HepG2 (cell line): Measurements from ENCODE around the gene ENTHD1. TPM values are rescaled to one million over a fixed set of nuclear protein-coding genes. Genes with fewer than 3 reads are reported as not detected.

ENCODE experiments used
- ATAC-seq: fragments of 200-7000 bp; cut with Tn5 transposase; 3 replicates; pipeline ENCODE4 v1.9.1; 2020; ENCODE audit warnings: mild to moderate bottlenecking, moderate library complexity
- BruUV-seq: library from RNA; stranded (reverse); fragments of 400-500 nt; replicated peaks from 2 replicates; lab custom pipeline; 2021; lab: Mats Ljungman, UMichigan
- CTCF ChIA-PET: fragments of 300-600 bp; formaldehyde crosslinking; extraction: SDS; loops from one replicate; lab custom pipeline; 2021; ENCODE audit warnings: low total read pairs, inconsistent platforms, low intra/inter-chr PET ratio; lab: Yijun Ruan, JAX
- POLR2A ChIA-PET: fragments of 350-600 bp; sonication (Branson Sonifier 250); formaldehyde crosslinking; loops from one replicate; lab custom pipeline; 2020; ENCODE audit warnings: antibody characterized with exemption, inconsistent platforms; lab: Yijun Ruan, JAX
- DNase-seq: peaks from one replicate; pipeline ENCODE4 v3.0.0-alpha.2; 2015; ENCODE audit warnings: low spot score
- FAIRE-seq: peaks from 3 replicates; lab custom pipeline; 2011; peaks lifted over from hg19 to GRCh38; lab: Jason Lieb, UNC
- H2AFZ ChIP-seq: one replicate; pipeline ENCODE4 v1.6.1; 2011; ENCODE audit warnings: low read length, inconsistent platforms
- H3K27ac ChIP-seq: fragments of 300-600 bp; 3 replicates; pipeline ENCODE4 v1.8.0; 2011; ENCODE audit warnings: mixed run types, mild to moderate bottlenecking, mixed read lengths, low read length, inconsistent platforms; ENCODE audit not compliant: insufficient read depth; ENCODE audit errors: extremely low read length
- H3K27me3 ChIP-seq, 2 experiments: fragments of 200-600 bp in 1 of 2; 2 replicates in 1 of 2; 3 replicates in 1 of 2; pipeline versions ENCODE4 v1.6.0 to v1.8.0; 2011; ENCODE audit warnings: low read length in 2 of 2, mild to moderate bottlenecking in 2 of 2, moderate library complexity in 2 of 2, inconsistent platforms in 1 of 2; ENCODE audit not compliant: insufficient read depth in 2 of 2, control insufficient read depth in 1 of 2
- H3K36me3 ChIP-seq, 2 experiments: fragments of 200-600 bp in 1 of 2; replicated peaks in 1 of 2; 2 replicates in 1 of 2; 3 replicates in 1 of 2; pipeline versions ENCODE4 v1.5.1 to v1.8.0; 2011; ENCODE audit warnings: low read length in 2 of 2, inconsistent platforms in 1 of 2; ENCODE audit not compliant: insufficient read depth in 2 of 2, control insufficient read depth in 1 of 2
- H3K4me1 ChIP-seq: 2 replicates; pipeline ENCODE4 v1.5.1; 2012; ENCODE audit warnings: low read length, inconsistent platforms; ENCODE audit not compliant: insufficient read depth
- H3K4me2 ChIP-seq: 2 replicates; pipeline ENCODE4 v1.6.0; 2011; ENCODE audit warnings: low read depth, low read length, inconsistent platforms
- H3K4me3 ChIP-seq, 3 experiments: fragments of 200-600 bp in 1 of 3; sonication (generic), shearing (Covaris generic) in 1 of 3; replicated peaks in 1 of 3; 2 replicates each; pipeline ENCODE4 v1.5.1; 2011 to 2016; ENCODE audit warnings: low read length in 3 of 3, inconsistent platforms in 2 of 3, low read depth in 2 of 3, mild to moderate bottlenecking in 2 of 3, control low read depth in 1 of 3, mixed read lengths in 1 of 3; ENCODE audit not compliant: insufficient read depth in 1 of 3
- H3K79me2 ChIP-seq: one replicate; pipeline ENCODE4 v1.6.1; 2011; ENCODE audit warnings: low read length, inconsistent platforms; ENCODE audit not compliant: insufficient read depth
- H3K9ac ChIP-seq: 2 replicates; pipeline ENCODE4 v1.6.0; 2011; ENCODE audit warnings: mild to moderate bottlenecking, low read depth, low read length, inconsistent platforms; ENCODE audit not compliant: insufficient read depth
- H3K9me3 ChIP-seq: 2 replicates; pipeline ENCODE4 v1.5.1; 2012; ENCODE audit warnings: mild to moderate bottlenecking, low read length
- H4K20me1 ChIP-seq: 2 replicates; pipeline ENCODE4 v1.6.0; 2011; ENCODE audit warnings: inconsistent platforms, mild to moderate bottlenecking, low read length, moderate library complexity; ENCODE audit not compliant: insufficient read depth
- DNMT1 ChIP-seq: sonication (generic); formaldehyde crosslinking; IDR thresholded peaks from 2 replicates; pipeline ENCODE4 v1.5.1; 2020; ENCODE audit warnings: mild to moderate bottlenecking, missing genetic modification reagents
- HMG20B ChIP-seq: conservative IDR thresholded peaks from 2 replicates; pipeline ENCODE4 v1.6.1; 2016; ENCODE audit warnings: missing genetic modification reagents, missing compliant biosample characterization
- IKZF1 ChIP-seq: fragments of 450-650 bp; IDR thresholded peaks from 2 replicates; pipeline ENCODE4 v1.7.1; 2016
- MIXL1 ChIP-seq: IDR thresholded peaks from 2 replicates; pipeline ENCODE4 v1.6.1; 2016
- NBN ChIP-seq: fragments of 450-650 bp; conservative IDR thresholded peaks from 2 replicates; pipeline ENCODE4 v1.6.1; 2017
- SUZ12 ChIP-seq: fragments of 150-350 bp; IDR thresholded peaks from 2 replicates; pipeline ENCODE4 v1.6.1; 2014; ENCODE audit warnings: low read depth, low read length
- ZFX ChIP-seq: sonication (generic); formaldehyde crosslinking; IDR thresholded peaks from 2 replicates; pipeline ENCODE4 v1.4.0; 2020; ENCODE audit warnings: mild to moderate bottlenecking, low read depth, missing genetic modification reagents, moderate library complexity
- ZNF160 ChIP-seq: sonication (generic); formaldehyde crosslinking; IDR thresholded peaks from 2 replicates; pipeline ENCODE4 v1.8.0; 2022; ENCODE audit warnings: mild to moderate bottlenecking, inconsistent platforms, missing genetic modification reagents
- WGBS: methylation state at CpG from one replicate; pipeline ENCODE4 v1.1.6; 2017; ENCODE audit warnings: low lambda C conversion rate; 5-methylcytosine and 5-hydroxymethylcytosine counted together
- in situ Hi-C: cut with HindIII; loops from 2 replicates; pipeline ENCODE4 v1.10.0; 2017; ENCODE audit warnings: low pct_unique_long_range_greater_than_20kb; ENCODE audit not compliant: extremely low pct_ligation_motif_present
- intact Hi-C: fragments of 100-400 bp; cut with micrococcal nuclease; formaldehyde crosslinking; loops from one replicate; pipeline ENCODE4 v1.10.0; 2022; ENCODE audit not compliant: unreplicated experiment
- polyA plus RNA-seq, 8 experiments: library from polyadenylated mRNA; depleted of rRNA in 3 of 8; stranded (reverse) in 7 of 8; unstranded in 1 of 8; fragments of >200 nt; fragmentation: Illumina TruSeq in 4 of 8; extraction: Trizol in 4 of 8; gene quantifications; 2 replicates each; pipeline versions ENCODE4 v1.2.1 to v1.2.3, GENCODE V29; 2011 to 2016; ENCODE audit warnings: low read depth in 4 of 8, missing spikeins in 1 of 8, mixed read lengths in 1 of 8; ENCODE audit not compliant: insufficient read depth in 1 of 8
- total RNA-seq, 5 experiments: library from RNA; depleted of rRNA; stranded (reverse); fragments of >200 nt; fragmentation: Illumina TruSeq; extraction: Trizol; gene quantifications; 2 replicates each; pipeline ENCODE4 v1.2.3, GENCODE V29; 2016; ENCODE audit warnings: low read depth in 1 of 5
- TF ChIP-seq, protein P1 (sequence below): fragments of 450-650 bp; IDR thresholded peaks from 2 replicates; pipeline ENCODE4 v1.6.1; 2016
- TF ChIP-seq, protein P2 (sequence below): sonication (generic); formaldehyde crosslinking; IDR thresholded peaks from 2 replicates; pipeline ENCODE4 v1.4.0; 2020; ENCODE audit warnings: missing genetic modification reagents, borderline replicate concordance
- TF ChIP-seq, protein P3 (sequence below): sonication (generic); formaldehyde crosslinking; IDR thresholded peaks from 2 replicates; pipeline ENCODE4 v1.8.0; 2022; ENCODE audit warnings: mild to moderate bottlenecking, missing genetic modification reagents, moderate library complexity
- TF ChIP-seq, protein P4 (sequence below): sonication (generic); formaldehyde crosslinking; IDR thresholded peaks from 2 replicates; pipeline ENCODE4 v1.5.0; 2020; ENCODE audit warnings: mild to moderate bottlenecking, low read depth, missing genetic modification reagents, borderline replicate concordance

The ENTHD1 gene
- total and polyA plus RNA-seq, 2 of the 13 experiments (the other 11 are each of a cell fraction or from before 2014, with no cell fraction given), result not detected

DNA sequence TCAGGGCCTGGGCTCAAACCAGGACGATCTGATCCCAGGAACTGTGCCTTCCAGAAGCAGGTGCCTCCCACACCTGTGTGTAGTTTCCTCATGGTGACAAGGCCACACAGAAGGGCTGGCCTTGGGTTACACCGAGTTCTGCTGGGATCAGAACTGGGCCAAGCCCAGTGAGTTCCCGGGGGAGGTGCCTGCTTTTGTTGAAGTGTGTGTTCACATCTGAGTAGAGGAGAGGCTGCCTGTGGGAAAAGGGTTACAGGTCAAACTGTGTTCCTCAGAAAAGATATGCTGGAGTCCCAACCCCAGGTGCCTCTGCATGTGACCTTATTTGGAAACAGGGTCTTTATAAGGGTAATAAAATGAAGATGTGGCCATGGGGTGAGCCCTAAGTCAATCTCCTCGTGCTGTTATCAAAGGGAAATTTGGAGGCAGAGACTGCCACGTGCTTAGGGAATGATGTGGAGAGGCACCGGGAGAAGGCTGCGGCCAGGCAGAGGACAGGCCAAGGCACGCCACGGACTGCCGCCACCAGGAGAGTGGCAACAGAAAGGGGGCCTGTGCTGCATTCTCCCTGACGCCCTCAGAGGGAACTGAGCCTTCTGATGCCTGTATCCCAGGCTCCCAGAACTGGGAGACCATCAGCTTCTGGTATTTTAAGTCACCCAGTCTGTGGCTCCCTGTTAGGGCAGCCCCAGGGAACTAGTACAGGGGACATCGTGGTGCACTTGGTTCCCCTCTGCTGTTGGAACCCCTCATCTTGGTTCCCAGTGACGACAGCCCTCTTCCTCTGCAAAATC lies 164.2 kb downstream of the ENTHD1 start:
- H4K20me1 ChIP-seq, result no peaks in the 10 kb centered on the region
- BruUV-seq, result no TSS peak
- DNase-seq (no peak), FAIRE-seq (no peak), ATAC-seq (no peak)
- TF ChIP-seq, protein P1, sequence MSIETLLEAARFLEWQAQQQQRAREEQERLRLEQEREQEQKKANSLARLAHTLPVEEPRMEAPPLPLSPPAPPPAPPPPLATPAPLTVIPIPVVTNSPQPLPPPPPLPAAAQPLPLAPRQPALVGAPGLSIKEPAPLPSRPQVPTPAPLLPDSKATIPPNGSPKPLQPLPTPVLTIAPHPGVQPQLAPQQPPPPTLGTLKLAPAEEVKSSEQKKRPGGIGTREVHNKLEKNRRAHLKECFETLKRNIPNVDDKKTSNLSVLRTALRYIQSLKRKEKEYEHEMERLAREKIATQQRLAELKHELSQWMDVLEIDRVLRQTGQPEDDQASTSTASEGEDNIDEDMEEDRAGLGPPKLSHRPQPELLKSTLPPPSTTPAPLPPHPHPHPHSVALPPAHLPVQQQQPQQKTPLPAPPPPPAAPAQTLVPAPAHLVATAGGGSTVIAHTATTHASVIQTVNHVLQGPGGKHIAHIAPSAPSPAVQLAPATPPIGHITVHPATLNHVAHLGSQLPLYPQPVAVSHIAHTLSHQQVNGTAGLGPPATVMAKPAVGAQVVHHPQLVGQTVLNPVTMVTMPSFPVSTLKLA, result peak; percentile 60
- TF ChIP-seq SUZ12, result no peak
- CTCF ChIA-PET, result no interaction called here
- H3K36me3 ChIP-seq, result no peaks in the 10 kb centered on the region
- WGBS, result 10% methylated on average over 5 of the region's 13 CpGs
- POLR2A ChIA-PET, result no interaction called here
- no peak overlapping the region for H2AFZ ChIP-seq
- H3K4me2 ChIP-seq, result no peak overlapping the region
- no peaks in the 10 kb centered on the region for H3K79me2 ChIP-seq
- H3K4me1 ChIP-seq, result no peaks in the 10 kb centered on the region
- no peak overlapping the region for H3K9ac ChIP-seq
- intact Hi-C loops (no loop called here), in situ Hi-C loops (no loop called here)
- no peak overlapping the region for H3K4me3 ChIP-seq
- no peaks in the 10 kb centered on the region for H3K9me3 ChIP-seq
- H3K27ac ChIP-seq, result no peak overlapping the region
- H3K27me3 ChIP-seq, result peaks cover 8 to 46% of the 10 kb centered on the region in 2 experiments; a peak in 4 of 5 replicates

DNA sequence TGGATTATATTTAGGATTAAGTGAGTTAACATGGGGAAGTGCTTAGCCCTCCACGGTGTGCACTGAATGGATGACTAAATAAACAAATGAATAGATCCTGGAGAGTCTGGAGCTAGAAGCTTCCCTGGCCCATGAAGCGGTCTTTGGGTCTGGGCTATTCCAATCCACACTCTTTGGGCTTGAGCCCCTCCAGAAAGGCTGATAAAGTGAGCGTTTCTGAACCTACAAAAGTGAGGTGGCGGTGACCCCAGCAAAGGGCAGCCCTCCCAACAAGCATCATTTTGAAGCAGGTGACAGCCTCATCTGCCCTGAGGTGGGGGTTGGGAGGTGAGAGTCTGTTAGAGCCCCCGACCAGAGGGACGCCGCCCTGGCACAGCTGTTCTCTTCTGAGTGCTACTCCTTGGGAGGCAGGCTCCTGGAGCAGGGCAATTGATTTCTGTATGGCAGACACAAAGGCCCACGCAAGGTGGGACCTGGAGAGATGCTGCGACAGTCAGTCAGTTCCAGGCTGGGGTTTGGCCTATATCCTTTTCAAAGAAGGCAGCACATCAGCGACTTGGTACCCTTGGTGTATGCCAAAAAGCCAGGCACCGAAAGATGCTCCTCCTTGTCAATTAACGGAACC lies 165.2 kb downstream of the ENTHD1 start:
- Histone ChIP-seq H3K4me1 (no peaks in the 10 kb centered on the region), H3K27ac (no peak overlapping the region), H2AFZ (no peak overlapping the region), H3K79me2 (no peaks in the 10 kb centered on the region), H4K20me1 (no peaks in the 10 kb centered on the region), H3K9ac (no peak overlapping the region), H3K9me3 (no peaks in the 10 kb centered on the region), H3K36me3 (no peaks in the 10 kb centered on the region), H3K27me3 (peaks cover 8 to 45% of the 10 kb centered on the region in 2 experiments; a peak in 4 of 5 replicates), H3K4me3 (no peak overlapping the region), H3K4me2 (no peak overlapping the region)
- FAIRE-seq, result no peak
- intact Hi-C loops, result no loop called here
- DNase-seq, result no peak
- in situ Hi-C loops, result no loop called here
- ChIA-PET POLR2A (no interaction called here), CTCF (no interaction called here)
- no TSS peak for BruUV-seq
- TF ChIP-seq, protein P2, sequence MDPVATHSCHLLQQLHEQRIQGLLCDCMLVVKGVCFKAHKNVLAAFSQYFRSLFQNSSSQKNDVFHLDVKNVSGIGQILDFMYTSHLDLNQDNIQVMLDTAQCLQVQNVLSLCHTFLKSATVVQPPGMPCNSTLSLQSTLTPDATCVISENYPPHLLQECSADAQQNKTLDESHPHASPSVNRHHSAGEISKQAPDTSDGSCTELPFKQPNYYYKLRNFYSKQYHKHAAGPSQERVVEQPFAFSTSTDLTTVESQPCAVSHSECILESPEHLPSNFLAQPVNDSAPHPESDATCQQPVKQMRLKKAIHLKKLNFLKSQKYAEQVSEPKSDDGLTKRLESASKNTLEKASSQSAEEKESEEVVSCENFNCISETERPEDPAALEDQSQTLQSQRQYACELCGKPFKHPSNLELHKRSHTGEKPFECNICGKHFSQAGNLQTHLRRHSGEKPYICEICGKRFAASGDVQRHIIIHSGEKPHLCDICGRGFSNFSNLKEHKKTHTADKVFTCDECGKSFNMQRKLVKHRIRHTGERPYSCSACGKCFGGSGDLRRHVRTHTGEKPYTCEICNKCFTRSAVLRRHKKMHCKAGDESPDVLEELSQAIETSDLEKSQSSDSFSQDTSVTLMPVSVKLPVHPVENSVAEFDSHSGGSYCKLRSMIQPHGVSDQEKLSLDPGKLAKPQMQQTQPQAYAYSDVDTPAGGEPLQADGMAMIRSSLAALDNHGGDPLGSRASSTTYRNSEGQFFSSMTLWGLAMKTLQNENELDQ (CRISPR knock-in tag), result no peak
- TF ChIP-seq DNMT1 (CRISPR knock-in tag) (no peak), ZNF160 (CRISPR knock-in tag) (no peak), HMG20B (CRISPR knock-in tag) (no peak), ZFX (CRISPR knock-in tag) (no peak), NBN (no peak), IKZF1 (no peak), MIXL1 (CRISPR knock-in tag) (no peak)
- TF ChIP-seq, protein P3, sequence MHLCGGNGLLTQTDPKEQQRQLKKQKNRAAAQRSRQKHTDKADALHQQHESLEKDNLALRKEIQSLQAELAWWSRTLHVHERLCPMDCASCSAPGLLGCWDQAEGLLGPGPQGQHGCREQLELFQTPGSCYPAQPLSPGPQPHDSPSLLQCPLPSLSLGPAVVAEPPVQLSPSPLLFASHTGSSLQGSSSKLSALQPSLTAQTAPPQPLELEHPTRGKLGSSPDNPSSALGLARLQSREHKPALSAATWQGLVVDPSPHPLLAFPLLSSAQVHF (CRISPR knock-in tag), result no peak
- TF ChIP-seq, protein P4, sequence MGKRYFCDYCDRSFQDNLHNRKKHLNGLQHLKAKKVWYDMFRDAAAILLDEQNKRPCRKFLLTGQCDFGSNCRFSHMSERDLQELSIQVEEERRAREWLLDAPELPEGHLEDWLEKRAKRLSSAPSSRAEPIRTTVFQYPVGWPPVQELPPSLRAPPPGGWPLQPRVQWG (CRISPR knock-in tag), result no peak
- ATAC-seq, result no peak
- 39% methylated on average over 7 of the region's 12 CpGs for WGBS
